ENCODE measurements around the gene TOE1.
A peak's percentile ranks its signal among the peaks of the same experiment; 100 is the strongest.
"Not testable (repeated sequence)": the region's sequence is repeated elsewhere in the genome, so short reads cannot be mapped to it uniquely, and the experiment has no call there.

TOE1 gene

DNA sequence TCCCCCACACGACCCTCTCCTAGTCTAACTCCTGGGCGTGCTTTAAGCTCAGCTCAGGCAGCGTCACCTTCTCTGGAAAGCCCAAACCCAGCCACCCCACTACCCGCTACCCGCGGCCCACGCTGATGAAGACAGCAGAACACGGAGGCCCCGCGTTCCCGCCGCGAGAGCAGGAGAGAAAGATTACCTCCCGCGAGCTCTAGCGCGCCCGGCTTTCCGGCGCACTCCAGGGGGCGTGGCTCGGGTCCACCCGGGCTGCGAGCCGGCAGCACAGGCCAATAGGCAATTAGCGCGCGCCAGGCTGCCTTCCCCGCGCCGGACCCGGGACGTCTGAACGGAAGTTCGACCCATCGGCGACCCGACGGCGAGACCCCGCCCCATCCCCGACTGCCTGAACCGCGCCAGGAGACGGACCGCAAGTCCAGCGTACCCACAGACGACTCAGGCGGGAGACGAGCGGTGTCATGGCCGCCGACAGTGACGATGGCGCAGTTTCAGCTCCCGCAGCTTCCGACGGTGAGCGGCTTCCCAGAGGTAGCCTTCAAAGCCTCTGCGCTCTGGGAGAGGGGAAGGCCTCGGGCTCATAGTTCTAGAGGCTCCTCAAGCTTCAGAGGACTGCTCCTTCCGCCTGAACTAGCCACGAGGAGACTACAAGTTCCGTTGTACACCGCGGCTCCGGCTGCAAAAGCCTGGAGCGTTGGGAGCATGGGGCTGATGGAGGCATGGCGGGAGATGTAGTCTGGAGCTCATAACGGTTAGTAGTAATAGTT, at the start of gene TOE1, which contains the start of gene MUTYH:
TSS of gene TOE1 (plus strand) at position 382 of the 770 bp plus-strand sequence. CDS start at position 465, 83 bp downstream.
TSS of gene MUTYH (minus strand) at position 652 of the 770 bp plus-strand sequence. CDS start 5,935 bp downstream, outside the sequence.
- DNase-seq: peak; percentile 65

GRCh38 chr1:45291002-45291401, 49.0 kb upstream of the TOE1 start:
- not testable (repeated sequence) for DNase-seq

GRCh38 chr1:45291716-45292115, 48.3 kb upstream of the TOE1 start:
- DNase-seq: no peak

DNA sequence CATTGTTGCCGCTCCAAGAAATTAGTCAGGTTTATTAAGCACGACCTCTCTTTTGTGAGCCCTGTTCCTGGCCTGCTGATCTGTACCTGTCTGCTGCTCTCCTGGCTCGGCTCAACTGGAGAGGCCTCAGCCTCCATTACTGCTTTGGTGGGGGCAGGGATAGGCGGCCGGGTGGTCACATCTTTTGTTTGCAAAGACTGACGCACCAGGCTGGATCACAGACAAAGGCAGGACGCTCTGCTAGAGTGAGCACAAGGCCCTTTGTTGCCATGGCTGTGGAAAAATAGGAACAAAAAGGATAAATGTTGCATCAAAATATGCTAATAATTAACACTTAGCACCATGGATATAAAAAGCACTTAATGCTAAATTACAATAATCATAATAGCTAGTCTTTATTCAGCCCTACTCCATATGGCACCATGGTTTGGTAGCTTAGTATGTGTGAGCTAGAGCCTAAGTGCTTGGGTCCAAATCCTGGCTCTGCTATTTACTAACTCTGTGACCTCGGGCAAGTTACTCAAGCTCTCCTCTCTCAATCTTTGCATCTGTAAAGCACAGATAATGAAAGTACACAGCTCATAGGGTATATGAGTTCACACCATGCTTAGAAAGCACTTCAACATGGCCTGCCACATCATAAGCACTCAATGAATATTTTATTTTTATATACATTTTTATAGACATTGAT, 42.2 kb upstream of the TOE1 start:
- DNase-seq: no peak

DNA sequence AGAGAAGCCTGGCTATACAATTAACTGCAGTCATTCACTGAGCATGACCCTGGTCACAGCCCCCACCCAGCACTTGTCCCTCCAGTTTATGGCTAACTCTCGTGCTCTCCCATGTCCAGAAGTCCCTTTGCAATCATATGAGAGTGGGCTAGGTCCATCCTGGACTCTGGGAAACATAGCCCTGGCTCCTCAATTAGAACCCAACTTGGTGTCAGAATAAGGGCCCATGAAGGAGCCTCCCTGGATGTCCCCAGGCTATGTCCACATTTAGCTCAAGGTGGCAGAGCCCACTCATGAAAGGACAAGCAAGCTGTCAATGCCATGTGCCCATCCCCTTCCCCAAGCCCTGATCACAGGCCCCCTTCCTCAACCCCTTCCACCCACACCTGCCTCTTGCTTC, 40.7 kb upstream of the TOE1 start:
- no peak for DNase-seq

- no peak for DNase-seq
These were observed 39.8 kb upstream of the TOE1 start for GRCh38 chr1:45299981-45300668.

DNA sequence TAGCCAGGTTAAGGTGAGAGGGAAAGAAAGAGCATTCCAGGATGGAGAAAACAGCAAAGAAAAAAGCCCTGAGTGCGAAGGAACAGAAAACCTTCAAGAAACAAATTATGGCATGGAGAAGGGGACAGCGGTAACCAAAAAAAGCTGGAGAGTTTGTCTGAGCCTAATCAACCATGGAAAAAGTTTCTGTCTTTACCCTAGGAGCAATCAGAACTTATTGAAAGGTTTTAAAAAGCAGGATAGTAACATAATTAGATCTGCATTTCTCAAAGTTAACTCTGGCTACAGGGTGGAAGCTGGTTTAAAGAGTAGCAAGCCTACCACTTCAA, 39.3 kb upstream of the TOE1 start:
- no peak for DNase-seq

GRCh38 chr1:45302505-45303150, 37.3 kb upstream of the TOE1 start:
- no peak for DNase-seq

GRCh38 chr1:45303520-45304310, 36.3 kb upstream of the TOE1 start:
- DNase-seq: peak; percentile 86

GRCh38 chr1:45304311-45305081, 35.5 kb upstream of the TOE1 start:
- no peak for DNase-seq

- no peak for DNase-seq
These were observed 34.7 kb upstream of the TOE1 start for GRCh38 chr1:45305231-45305630.

DNA sequence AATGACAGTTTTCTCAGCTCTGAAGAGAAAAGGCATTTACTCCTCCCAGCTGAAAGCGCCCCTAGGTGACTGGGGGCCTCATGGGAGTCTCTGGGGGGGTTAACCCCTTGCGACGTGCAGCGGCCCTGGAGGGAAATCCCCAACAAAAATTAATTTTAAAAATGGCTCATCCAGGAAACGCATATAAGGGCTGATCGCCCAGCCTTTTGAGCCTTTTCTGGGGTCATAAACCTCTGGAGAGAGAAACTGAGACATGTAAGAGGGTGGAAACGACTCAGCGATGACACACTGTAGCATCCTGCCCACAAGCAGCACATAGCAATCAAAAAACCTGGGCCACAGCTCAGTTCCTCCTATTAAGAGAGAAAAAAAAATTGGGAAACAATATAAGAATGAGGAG, 33.7 kb upstream of the TOE1 start:
- no peak for DNase-seq

GRCh38 chr1:45306905-45307304, 33.1 kb upstream of the TOE1 start:
- DNase-seq: no peak

GRCh38 chr1:45314266-45314665, 25.7 kb upstream of the TOE1 start:
- no peak for DNase-seq

DNA sequence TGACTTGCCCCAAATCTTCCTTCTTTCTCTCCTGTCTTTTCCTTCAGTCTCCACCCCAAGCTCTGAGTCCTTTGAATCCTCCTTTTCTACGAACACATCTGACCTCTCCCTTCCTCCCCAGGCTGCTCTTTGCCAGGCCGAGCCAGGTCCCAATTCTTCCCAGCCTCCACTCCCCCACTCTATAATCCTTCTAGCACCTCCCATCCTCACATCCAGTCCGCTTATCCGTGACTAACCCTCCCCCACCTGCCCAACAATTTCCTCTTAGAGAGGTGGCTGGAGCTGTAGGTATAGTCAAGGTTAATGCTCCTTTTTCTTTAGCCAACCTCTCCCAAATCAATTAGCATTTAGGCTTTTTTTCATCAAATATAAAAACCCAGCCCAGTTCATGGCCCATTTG, 22.8 kb upstream of the TOE1 start:
- no peak for DNase-seq

DNA sequence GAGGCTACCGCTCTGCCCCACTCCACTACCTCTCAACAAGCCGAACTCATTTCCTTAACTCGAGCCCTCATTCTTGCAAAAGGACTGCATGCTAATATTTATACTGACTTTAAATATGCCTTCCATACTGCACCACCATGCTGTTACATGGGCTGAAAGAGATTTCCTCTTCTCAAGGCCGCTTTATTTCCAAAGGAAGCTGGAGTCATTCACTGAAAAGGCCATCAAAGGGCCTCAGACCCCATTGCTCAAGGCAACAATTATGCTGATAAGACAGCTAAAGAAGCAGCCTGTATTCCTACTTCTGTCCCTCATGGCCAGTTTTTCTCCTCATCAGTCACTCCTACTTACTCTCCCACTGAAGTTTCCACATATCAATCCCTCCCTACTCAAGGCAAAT, 20.2 kb upstream of the TOE1 start:
- no peak for DNase-seq

DNA sequence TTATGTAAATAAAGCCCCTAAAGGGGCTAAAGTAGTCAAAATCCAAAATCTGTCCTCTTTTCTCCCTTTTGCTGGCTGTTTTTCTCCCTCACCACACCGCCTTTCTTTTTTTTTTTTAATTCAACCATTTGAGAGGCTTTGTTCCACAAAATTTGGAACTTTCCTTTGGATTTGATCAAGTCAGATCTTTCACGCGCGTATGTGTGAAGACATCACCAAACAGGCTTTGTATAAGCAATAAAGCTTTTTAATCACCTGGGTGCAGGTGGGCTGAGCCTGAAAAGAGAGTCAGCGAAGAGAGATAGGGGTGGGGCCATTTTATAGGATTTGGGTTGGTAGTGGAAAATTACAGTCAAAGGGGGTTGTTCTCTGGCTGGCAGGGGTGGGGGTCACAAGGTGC, 18.5 kb upstream of the TOE1 start:
- no peak for DNase-seq

DNA sequence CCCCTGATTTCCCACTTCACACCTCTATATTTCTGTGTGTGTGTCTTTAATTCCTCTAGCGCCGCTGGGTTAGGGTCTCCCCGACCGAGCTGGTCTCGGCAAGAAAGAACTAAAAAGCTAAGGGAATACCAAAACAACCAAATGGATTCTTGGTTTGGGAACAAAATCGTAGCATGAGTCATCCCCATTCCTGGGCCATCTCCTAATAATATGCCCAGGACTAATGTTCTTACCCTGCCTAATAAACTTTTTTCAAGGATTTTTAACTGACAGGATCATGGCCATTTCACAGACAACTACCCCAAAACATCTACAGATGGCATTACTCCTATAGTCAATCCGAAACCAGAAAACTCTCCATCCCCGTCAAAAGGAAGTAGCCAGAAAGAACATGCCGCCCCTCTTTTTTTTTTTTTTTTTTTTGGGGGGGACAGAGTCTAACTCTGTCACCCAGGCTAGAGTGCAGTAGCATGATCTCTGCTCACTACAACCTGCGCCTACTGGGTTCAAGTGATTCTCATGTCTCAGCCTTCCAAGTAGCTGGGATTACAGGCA, 17.4 kb upstream of the TOE1 start:
- no peak for DNase-seq

DNA sequence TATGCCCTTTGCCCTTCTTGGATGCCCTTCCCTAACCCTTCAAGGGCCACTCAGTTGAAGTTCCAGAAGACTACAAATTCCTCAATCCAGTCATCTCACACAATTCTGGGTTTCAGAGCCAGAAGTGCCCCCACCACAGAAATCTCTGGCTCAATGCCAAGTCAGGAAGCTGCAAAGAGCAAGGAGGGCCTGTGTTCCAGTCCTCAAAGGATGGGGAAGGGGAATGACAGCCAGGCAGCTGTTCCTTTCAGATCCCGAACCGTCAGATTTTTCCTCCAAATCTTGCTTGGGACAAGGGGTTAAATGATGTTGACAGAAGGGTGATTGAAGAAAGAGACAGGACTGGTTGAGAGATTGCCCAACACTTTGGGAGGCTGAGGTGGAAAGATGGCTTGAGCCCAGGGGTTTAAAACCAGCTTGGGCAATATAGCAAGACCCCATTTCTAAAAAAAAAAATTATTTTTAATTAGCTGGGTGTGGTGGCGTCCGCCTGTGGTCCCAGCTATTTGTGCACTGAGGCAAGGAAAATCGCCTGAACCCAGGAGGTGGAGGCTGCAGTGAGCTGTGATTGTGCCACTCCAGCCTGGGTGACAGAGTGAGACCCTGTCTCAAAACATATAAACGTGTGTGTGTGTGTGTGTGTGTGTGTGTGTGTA, 14.0 kb upstream of the TOE1 start:
- DNase-seq: no peak

Data from NCI-H1417 treated with DMSO at 0.1 percent for 48 hours (cell line).